Fibroblast of the aortic adventitia (primary cell): ENCODE measurements around the gene SQSTM1. TPM values are rescaled to one million over a fixed set of nuclear protein-coding genes. Genes with fewer than 3 reads are reported as not detected.

Source experiments
- DNase-seq: peaks from one replicate; pipeline ENCODE4 v3.0.0-alpha.2; 2010; ENCODE audit warnings: low read depth
- H3K4me3 ChIP-seq: 2 replicates; pipeline ENCODE4 v1.5.1; 2011; ENCODE audit warnings: low read depth, mild to moderate bottlenecking, control low read depth, low read length, moderate library complexity
- total RNA-seq: library from RNA; depleted of rRNA; stranded (reverse); fragments of >200 nt; gene quantifications from 2 replicates; pipeline ENCODE4 v1.2.3, GENCODE V29; 2012; ENCODE audit warnings: low replicate concordance
- TF ChIP-seq, protein P1 (sequence below): IDR thresholded peaks from 2 replicates; pipeline ENCODE4 v1.5.1; 2011; ENCODE audit warnings: mild to moderate bottlenecking, low read length, control low read depth, inconsistent platforms; ENCODE audit not compliant: insufficient read depth

Gene SQSTM1
- total RNA-seq, 1 donor: 596 TPM

DNA sequence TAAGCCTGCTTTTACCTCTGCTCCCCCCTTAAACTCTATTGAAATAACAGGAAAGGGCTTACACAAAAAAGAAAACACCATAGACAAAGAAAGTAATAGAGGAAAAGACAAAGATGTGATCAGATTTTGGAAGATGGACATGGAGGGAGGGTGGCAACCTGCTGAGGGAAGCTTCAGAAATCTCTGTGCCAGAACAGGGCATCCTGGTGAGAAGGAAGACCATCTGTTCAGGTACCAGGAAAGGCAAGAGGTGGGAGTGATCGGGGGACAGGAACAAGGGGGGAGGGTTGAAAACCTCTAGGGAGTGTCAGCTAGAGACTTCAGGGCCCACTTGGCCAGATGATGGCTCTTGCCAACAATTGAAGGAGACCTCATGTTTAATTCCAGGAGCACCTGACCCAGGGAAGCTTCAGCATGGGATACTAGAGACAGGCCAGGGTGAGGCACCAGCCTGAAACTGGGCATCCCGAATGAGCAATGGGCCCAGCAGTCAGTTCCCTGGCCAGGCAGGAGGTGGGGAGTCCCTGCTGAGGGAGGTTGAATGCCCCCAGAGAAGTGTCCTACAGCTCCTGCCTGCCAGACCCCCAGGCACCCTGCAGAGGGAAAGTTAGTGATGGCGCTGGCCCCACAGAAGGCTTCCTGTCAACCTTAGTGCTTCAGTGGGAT is 8.2 kb downstream of the SQSTM1 start:
- H3K4me3 ChIP-seq: no peak overlapping the region
- TF ChIP-seq, protein P1, sequence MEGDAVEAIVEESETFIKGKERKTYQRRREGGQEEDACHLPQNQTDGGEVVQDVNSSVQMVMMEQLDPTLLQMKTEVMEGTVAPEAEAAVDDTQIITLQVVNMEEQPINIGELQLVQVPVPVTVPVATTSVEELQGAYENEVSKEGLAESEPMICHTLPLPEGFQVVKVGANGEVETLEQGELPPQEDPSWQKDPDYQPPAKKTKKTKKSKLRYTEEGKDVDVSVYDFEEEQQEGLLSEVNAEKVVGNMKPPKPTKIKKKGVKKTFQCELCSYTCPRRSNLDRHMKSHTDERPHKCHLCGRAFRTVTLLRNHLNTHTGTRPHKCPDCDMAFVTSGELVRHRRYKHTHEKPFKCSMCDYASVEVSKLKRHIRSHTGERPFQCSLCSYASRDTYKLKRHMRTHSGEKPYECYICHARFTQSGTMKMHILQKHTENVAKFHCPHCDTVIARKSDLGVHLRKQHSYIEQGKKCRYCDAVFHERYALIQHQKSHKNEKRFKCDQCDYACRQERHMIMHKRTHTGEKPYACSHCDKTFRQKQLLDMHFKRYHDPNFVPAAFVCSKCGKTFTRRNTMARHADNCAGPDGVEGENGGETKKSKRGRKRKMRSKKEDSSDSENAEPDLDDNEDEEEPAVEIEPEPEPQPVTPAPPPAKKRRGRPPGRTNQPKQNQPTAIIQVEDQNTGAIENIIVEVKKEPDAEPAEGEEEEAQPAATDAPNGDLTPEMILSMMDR: no peak
- DNase-seq: peak; percentile 5

DNA sequence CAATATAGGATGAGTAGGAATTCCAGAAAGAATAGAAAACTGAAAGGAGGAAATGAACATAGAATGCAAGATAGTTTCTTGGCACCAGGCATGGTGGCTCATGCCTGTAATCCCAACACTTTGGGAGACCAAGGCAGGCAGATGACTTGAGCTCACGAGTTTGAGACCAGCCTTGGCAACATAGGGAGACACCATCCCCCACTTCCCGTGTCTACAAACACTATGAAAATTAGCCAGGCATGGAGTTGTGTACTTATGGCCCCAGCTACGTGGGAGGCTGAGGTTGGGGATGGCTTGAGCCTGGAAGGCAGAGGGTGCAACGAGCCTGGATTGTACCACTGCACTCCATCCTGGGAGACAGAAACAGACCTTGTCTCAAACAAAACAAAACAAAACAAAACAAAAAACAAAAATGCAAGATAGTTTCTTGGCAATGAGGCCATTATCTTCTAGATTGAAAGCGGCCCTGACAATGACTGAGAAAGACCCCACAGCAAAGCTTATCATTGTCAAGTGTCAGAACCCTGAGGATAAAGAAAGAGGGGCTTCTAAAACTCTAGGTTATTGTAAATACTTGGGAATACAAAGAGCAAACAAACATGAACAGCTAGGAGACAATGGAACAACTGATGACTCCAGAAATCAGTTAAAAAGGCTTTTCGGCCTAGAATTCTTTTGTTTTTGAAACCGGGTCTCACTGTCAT is 9.2 kb downstream of the SQSTM1 start:
- DNase-seq: peak; percentile 24
- TF ChIP-seq, protein P1: no peak

GRCh38 chr5:179830818-179831468 is 10.2 kb downstream of the SQSTM1 start:
- TF ChIP-seq, protein P1: no peak
- no peak overlapping the region for H3K4me3 ChIP-seq
- DNase-seq: peak; percentile 4

More for the DNA sequence above, 9.2 kb downstream of the SQSTM1 start:
- H3K4me3 ChIP-seq: no peak overlapping the region

- H3K4me3 ChIP-seq: no peak overlapping the region
- TF ChIP-seq, protein P1: no peak
- no peak for DNase-seq
Measured at GRCh38 chr5:179832039-179832745, 11.5 kb downstream of the SQSTM1 start.

DNA sequence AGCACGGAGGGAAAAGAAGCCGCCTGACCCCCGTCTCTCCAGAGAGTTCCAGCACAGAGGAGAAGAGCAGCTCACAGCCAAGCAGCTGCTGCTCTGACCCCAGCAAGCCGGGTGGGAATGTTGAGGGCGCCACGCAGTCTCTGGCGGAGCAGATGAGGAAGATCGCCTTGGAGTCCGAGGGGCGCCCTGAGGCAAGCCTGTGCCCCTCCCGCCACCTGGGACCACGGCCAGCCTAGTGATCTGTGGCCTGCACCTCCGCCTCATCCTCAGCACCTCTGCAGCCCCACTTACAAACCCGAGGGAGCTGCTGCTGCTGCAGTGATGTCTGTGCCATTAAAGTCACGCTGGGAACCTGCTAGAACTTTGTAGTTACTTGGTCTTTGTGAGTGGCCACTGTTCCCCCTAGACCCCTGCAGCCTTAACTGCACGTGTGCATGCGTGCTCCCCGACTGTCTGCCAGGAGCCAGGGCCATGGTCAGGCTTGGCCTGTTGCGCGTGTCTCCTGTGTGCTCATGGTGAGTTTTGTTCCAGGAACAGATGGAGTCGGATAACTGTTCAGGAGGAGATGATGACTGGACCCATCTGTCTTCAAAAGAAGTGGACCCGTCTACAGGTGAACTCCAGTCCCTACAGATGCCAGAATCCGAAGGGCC is 12.5 kb downstream of the SQSTM1 start:
- DNase-seq: no peak
- TF ChIP-seq, protein P1: no peak
- no peak overlapping the region for H3K4me3 ChIP-seq

DNA sequence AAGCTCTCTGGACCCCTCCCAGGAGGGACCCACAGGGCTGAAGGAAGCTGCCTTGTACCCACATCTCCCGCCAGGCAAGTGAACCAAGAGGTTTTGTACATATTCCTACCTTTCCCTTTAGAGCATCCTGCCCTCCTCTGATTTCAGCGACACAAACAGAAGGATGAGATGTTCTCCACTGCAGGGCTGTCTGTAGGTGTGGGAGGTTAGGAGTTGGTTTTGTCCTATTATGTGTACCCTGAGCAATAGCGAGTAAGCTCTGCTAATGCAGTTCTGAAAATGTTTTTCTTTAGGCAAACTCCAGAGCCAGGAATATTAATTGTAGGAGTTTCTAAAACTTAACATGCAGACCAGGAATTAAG is 13.0 kb downstream of the SQSTM1 start:
- no peak for DNase-seq
- H3K4me3 ChIP-seq: no peak overlapping the region
- TF ChIP-seq, protein P1: no peak
